Measurements from ENCODE around the gene DNAL1. TPM values are rescaled to one million over a fixed set of nuclear protein-coding genes. Genes with fewer than 3 reads are reported as not detected.

Gene DNAL1
- polyA plus RNA-seq, 1 donor (not counting 4 experiments of a cell fraction or from before 2014, with no cell fraction given), result 8.4 TPM

DNA sequence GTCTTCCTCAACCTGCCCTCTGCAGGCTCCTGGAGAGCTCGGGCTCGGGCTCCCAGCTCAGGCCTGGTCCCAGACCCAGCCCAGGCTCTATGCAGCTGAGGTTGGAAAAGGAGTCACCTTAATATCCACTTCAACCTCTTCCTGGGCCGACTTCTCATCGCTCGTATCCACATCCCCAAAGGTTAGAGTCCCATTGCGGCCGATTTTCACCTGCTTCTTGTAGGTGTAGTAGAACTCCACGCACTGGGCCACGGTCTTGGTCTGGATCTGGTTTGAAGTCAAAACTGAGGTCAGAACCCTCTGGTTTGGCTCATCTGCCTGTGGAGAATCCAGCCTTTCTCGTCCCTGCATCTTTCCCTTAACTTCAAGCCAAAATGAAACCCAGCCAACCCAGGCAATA lies 77.8 kb downstream of the DNAL1 start:
- Histone ChIP-seq H3K4me1 (ENCODE audit: control insufficient read depth, extremely low read depth, insufficient read depth, low read length) (peaks cover 15% of the 10 kb centered on the region), H3K9me3 (ENCODE audit: control insufficient read depth, low read depth, low read length) (no peaks in the 10 kb centered on the region), H2AFZ (ENCODE audit: control insufficient read depth, low read length) (no peak overlapping the region), H3K9me1 (ENCODE audit: control insufficient read depth, extremely low read depth, insufficient read depth, low read length) (no peaks in the 10 kb centered on the region), H3K9ac (ENCODE audit: control insufficient read depth, extremely low read depth, insufficient read depth, low read length) (no peak overlapping the region), H3K4me3 (ENCODE audit: control insufficient read depth in 2 of 3, extremely low read depth in 1 of 3, insufficient read depth in 2 of 3, low read depth in 1 of 3, low read length in 3 of 3) (no peak overlapping the region), H3K36me3 (ENCODE audit: control insufficient read depth in 2 of 2, extremely low read depth in 1 of 2, insufficient read depth in 2 of 2, low read length in 2 of 2) (peaks cover 46 to 78% of the 10 kb centered on the region in 2 experiments), H4K20me1 (ENCODE audit: control insufficient read depth, extremely low read depth, insufficient read depth, low read length) (no peaks in the 10 kb centered on the region), H3K27me3 (ENCODE audit: control insufficient read depth, extremely low read depth, insufficient read depth, low read length) (no peaks in the 10 kb centered on the region), H3K79me2 (ENCODE audit: control insufficient read depth, insufficient read depth, low read length) (peaks cover 4% of the 10 kb centered on the region), H3K4me2 (ENCODE audit: control insufficient read depth, extremely low read depth, insufficient read depth, low read depth, low read length) (no peak overlapping the region), H3K27ac (ENCODE audit: control insufficient read depth, insufficient read depth, low read length) (no peak overlapping the region)
- DNase-seq (ENCODE audit: low read depth, low spot score) (no peak), FAIRE-seq (no peak)
- dilution Hi-C loops (cut with MboI; ENCODE audit: extremely low pct_ligation_motif_present, low sequenced_read_pairs), result no loop called here
- no peak for TF ChIP-seq EZH2 (IDR thresholded peaks at IDR 0.05; ENCODE audit: low read length)
- TF ChIP-seq, protein P1, sequence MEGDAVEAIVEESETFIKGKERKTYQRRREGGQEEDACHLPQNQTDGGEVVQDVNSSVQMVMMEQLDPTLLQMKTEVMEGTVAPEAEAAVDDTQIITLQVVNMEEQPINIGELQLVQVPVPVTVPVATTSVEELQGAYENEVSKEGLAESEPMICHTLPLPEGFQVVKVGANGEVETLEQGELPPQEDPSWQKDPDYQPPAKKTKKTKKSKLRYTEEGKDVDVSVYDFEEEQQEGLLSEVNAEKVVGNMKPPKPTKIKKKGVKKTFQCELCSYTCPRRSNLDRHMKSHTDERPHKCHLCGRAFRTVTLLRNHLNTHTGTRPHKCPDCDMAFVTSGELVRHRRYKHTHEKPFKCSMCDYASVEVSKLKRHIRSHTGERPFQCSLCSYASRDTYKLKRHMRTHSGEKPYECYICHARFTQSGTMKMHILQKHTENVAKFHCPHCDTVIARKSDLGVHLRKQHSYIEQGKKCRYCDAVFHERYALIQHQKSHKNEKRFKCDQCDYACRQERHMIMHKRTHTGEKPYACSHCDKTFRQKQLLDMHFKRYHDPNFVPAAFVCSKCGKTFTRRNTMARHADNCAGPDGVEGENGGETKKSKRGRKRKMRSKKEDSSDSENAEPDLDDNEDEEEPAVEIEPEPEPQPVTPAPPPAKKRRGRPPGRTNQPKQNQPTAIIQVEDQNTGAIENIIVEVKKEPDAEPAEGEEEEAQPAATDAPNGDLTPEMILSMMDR (optimal IDR thresholded peaks at IDR 0.05 in 1 of 3, IDR thresholded peaks at IDR 0.05 in 1 of 3, conservative IDR thresholded peaks at IDR 0.05 in 1 of 3; ENCODE audit: extremely low read depth in 1 of 3, insufficient read depth in 2 of 3, low read length in 3 of 3), result no peak

DNA sequence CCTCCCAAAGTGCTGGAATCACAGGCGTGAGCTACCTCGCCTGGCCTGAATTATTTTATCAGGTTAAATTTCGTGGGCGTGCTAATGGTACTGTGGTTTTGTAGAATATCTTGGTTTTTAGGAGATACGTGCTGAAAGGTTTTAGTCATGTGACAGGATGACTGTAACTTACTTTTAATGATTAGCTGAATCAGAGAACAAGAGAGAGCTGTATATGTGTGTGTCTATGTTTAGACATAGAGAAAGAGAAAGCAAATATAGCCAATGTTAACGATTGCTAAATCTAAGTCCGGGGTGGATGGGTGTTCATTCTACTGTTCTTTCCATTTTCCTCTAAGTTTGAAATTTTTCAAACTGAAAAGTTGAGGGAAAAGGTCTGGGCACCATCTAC lies 78.6 kb downstream of the DNAL1 start:
- no peaks in the 10 kb centered on the region for H4K20me1 ChIP-seq (ENCODE audit: control insufficient read depth, extremely low read depth, insufficient read depth, low read length)
- TF ChIP-seq, protein P1 (optimal IDR thresholded peaks at IDR 0.05 in 1 of 3, IDR thresholded peaks at IDR 0.05 in 1 of 3, conservative IDR thresholded peaks at IDR 0.05 in 1 of 3; ENCODE audit: extremely low read depth in 1 of 3, insufficient read depth in 2 of 3, low read length in 3 of 3), result no peak
- no peak for TF ChIP-seq EZH2 (IDR thresholded peaks at IDR 0.05; ENCODE audit: low read length)
- DNase-seq (ENCODE audit: low read depth, low spot score), result no peak
- H3K27me3 ChIP-seq (ENCODE audit: control insufficient read depth, extremely low read depth, insufficient read depth, low read length), result no peaks in the 10 kb centered on the region
- no peak overlapping the region for H3K27ac ChIP-seq (ENCODE audit: control insufficient read depth, insufficient read depth, low read length)
- H3K9me3 ChIP-seq (ENCODE audit: control insufficient read depth, low read depth, low read length), result no peaks in the 10 kb centered on the region
- H3K4me1 ChIP-seq (ENCODE audit: control insufficient read depth, extremely low read depth, insufficient read depth, low read length), result peaks cover 15% of the 10 kb centered on the region
- dilution Hi-C loops (cut with MboI; ENCODE audit: extremely low pct_ligation_motif_present, low sequenced_read_pairs), result no loop called here
- H3K36me3 ChIP-seq (ENCODE audit: control insufficient read depth in 2 of 2, extremely low read depth in 1 of 2, insufficient read depth in 2 of 2, low read length in 2 of 2), result peaks cover 43 to 77% of the 10 kb centered on the region in 2 experiments
- H3K9ac ChIP-seq (ENCODE audit: control insufficient read depth, extremely low read depth, insufficient read depth, low read length), result no peak overlapping the region
- no peak overlapping the region for H2AFZ ChIP-seq (ENCODE audit: control insufficient read depth, low read length)
- peaks cover 11% of the 10 kb centered on the region for H3K79me2 ChIP-seq (ENCODE audit: control insufficient read depth, insufficient read depth, low read length)
- no peaks in the 10 kb centered on the region for H3K9me1 ChIP-seq (ENCODE audit: control insufficient read depth, extremely low read depth, insufficient read depth, low read length)
- no peak overlapping the region for H3K4me2 ChIP-seq (ENCODE audit: control insufficient read depth, extremely low read depth, insufficient read depth, low read depth, low read length)
- H3K4me3 ChIP-seq (ENCODE audit: control insufficient read depth in 2 of 3, extremely low read depth in 1 of 3, insufficient read depth in 2 of 3, low read depth in 1 of 3, low read length in 3 of 3), result no peak overlapping the region
- no peak for FAIRE-seq

Measured in keratinocyte (primary cell).